ENCODE results near the gene LRMDA. TPM values are rescaled to one million over a fixed set of nuclear protein-coding genes. Genes with fewer than 3 reads are reported as not detected.

Gene LRMDA
- total and polyA plus RNA-seq, 2 of the 13 experiments (the other 11 are each of a cell fraction or from before 2014, with no cell fraction given), result 13.4 to 22.0 TPM

- 100% methylated on average over 2 of the region's 2 CpGs for WGBS (ENCODE audit: low lambda C conversion rate)
- POLR2A ChIA-PET, result no interaction called here
Measured at GRCh38 chr10:76192151-76192550, 760.7 kb downstream of the LRMDA start.

More at GRCh38 chr10:76192151-76192550, 760.7 kb downstream of the LRMDA start:
- no peak for ATAC-seq
- Histone ChIP-seq H4K20me1 (ENCODE audit: insufficient read depth, low read length) (no peaks in the 10 kb centered on the region), H3K4me2 (ENCODE audit: low read depth, low read length) (no peak overlapping the region), H2AFZ (ENCODE audit: low read length) (no peak overlapping the region), H3K9ac (ENCODE audit: insufficient read depth, low read depth, low read length) (no peak overlapping the region), H3K79me2 (ENCODE audit: insufficient read depth, low read length) (no peaks in the 10 kb centered on the region), H3K9me3 (ENCODE audit: low read length) (no peaks in the 10 kb centered on the region), H3K4me3 (replicated peaks in 1 of 3; ENCODE audit: insufficient read depth in 1 of 3, low read depth in 2 of 3, low read length in 3 of 3) (no peak overlapping the region), H3K36me3 (replicated peaks in 1 of 2; ENCODE audit: control insufficient read depth in 1 of 2, insufficient read depth in 2 of 2, low read length in 2 of 2) (no peaks in the 10 kb centered on the region), H3K27ac (ENCODE audit: extremely low read length, insufficient read depth, low read length) (no peak overlapping the region), H3K4me1 (ENCODE audit: insufficient read depth, low read length) (peaks cover 10% of the 10 kb centered on the region), H3K27me3 (ENCODE audit: control insufficient read depth in 1 of 2, insufficient read depth in 2 of 2, low read length in 2 of 2) (no peaks in the 10 kb centered on the region)
- intact Hi-C loops (cut with micrococcal nuclease; ENCODE audit: unreplicated experiment), result no loop called here
- TF ChIP-seq ZNF260 (CRISPR knock-in tag; IDR thresholded peaks at IDR 0.05; ENCODE audit: borderline replicate concordance, low read depth) (no peak), ZNF704 (CRISPR knock-in tag; IDR thresholded peaks at IDR 0.05; ENCODE audit: borderline replicate concordance) (no peak), ZFP82 (CRISPR knock-in tag; IDR thresholded peaks at IDR 0.05; ENCODE audit: borderline replicate concordance) (no peak), PHF21A (CRISPR knock-in tag; IDR thresholded peaks at IDR 0.05) (no peak), ZNF558 (CRISPR knock-in tag; IDR thresholded peaks at IDR 0.05; ENCODE audit: borderline replicate concordance) (no peak), RELA (CRISPR knock-in tag; IDR thresholded peaks at IDR 0.05) (no peak), TEAD3 (CRISPR knock-in tag; optimal IDR thresholded peaks at IDR 0.05; ENCODE audit: borderline replicate concordance) (no peak), ZNF282 (IDR thresholded peaks at IDR 0.05; ENCODE audit: partially characterized antibody) (no peak), NCOA1 (CRISPR knock-in tag; IDR thresholded peaks at IDR 0.05) (no peak), FOXP4 (CRISPR knock-in tag; IDR thresholded peaks at IDR 0.05) (no peak), ZNF501 (CRISPR knock-in tag; IDR thresholded peaks at IDR 0.05) (no peak), ZNF646 (CRISPR knock-in tag; IDR thresholded peaks at IDR 0.05) (no peak), ATRX (CRISPR knock-in tag; IDR thresholded peaks at IDR 0.05; ENCODE audit: borderline replicate concordance) (no peak), YY1 (IDR thresholded peaks at IDR 0.05; ENCODE audit: insufficient read depth, insufficient replicate concordance, low read depth, low read length) (no peak)
- no peak for DNase-seq (ENCODE audit: low spot score)
- BruUV-seq (replicated peaks), result no TSS peak
- no peak for FAIRE-seq
- CTCF ChIA-PET (ENCODE audit: low intra/inter-chr PET ratio, low total read pairs), result no interaction called here
- in situ Hi-C loops (cut with HindIII; ENCODE audit: extremely low pct_ligation_motif_present, low pct_unique_long_range_greater_than_20kb), result no loop called here

Measured in HepG2 (cell line).